Mesothelial cell of epicardium (in vitro differentiated cells): ENCODE measurements around the gene PEAR1. TPM values are rescaled to one million over a fixed set of nuclear protein-coding genes. Genes with fewer than 3 reads are reported as not detected.
"Not testable (repeated sequence)": the region's sequence is repeated elsewhere in the genome, so short reads cannot be mapped to it uniquely, and the experiment has no call there.

Experiments
- DNase-seq, 2 experiments: peaks; one replicate each; pipeline ENCODE4 v3.0.0; 2021; ENCODE audit warnings: low spot score in 2 of 2; ENCODE audit not compliant: unreplicated experiment in 2 of 2
- H3K27ac Mint-ChIP-seq: 2 replicates; pipeline ENCODE4 v1.8.0; 2021; ENCODE audit warnings: mixed read lengths
- H3K27me3 Mint-ChIP-seq: 2 replicates; pipeline ENCODE4 v1.8.0; 2021; ENCODE audit warnings: low read depth, mixed read lengths
- H3K36me3 Mint-ChIP-seq: 2 replicates; pipeline ENCODE4 v1.8.0; 2021; ENCODE audit warnings: mixed read lengths
- H3K4me1 Mint-ChIP-seq: 2 replicates; pipeline ENCODE4 v1.8.0; 2021; ENCODE audit warnings: mixed read lengths
- H3K4me3 Mint-ChIP-seq: 2 replicates; pipeline ENCODE4 v1.8.0; 2021; ENCODE audit warnings: mild to moderate bottlenecking, moderate library complexity, mixed read lengths
- H3K9me3 Mint-ChIP-seq: 2 replicates; pipeline ENCODE4 v1.8.0; 2021; ENCODE audit warnings: mixed read lengths
- CTCF ChIP-seq: fragments of 200-600 bp; sonication (generic); IDR thresholded peaks from one replicate; pipeline ENCODE4 v1.5.0; 2021; ENCODE audit warnings: antibody characterized with exemption; ENCODE audit not compliant: unreplicated experiment
- total RNA-seq: library from RNA; stranded (reverse); gene quantifications from 3 replicates; pipeline ENCODE4 v1.2.1, GENCODE V29; 2021

Gene PEAR1
- total RNA-seq, 1 donor from 2014 or later = 16.1 TPM

- H3K4me3 Mint-ChIP-seq = no peak overlapping the region
- H3K36me3 Mint-ChIP-seq = no peaks in the 10 kb centered on the region
- H3K27ac Mint-ChIP-seq = no peak overlapping the region
- TF ChIP-seq CTCF = no peak
- H3K9me3 Mint-ChIP-seq = no peaks in the 10 kb centered on the region
- peaks cover 20% of the 10 kb centered on the region for H3K4me1 Mint-ChIP-seq
- peaks cover 97% of the 10 kb centered on the region for H3K27me3 Mint-ChIP-seq
- DNase-seq = no peak
These were observed 32.7 kb downstream of the PEAR1 start for GRCh38 chr1:156926175-156926574.

- H3K36me3 Mint-ChIP-seq, H3K27ac Mint-ChIP-seq, DNase-seq, H3K4me3 Mint-ChIP-seq, H3K9me3 Mint-ChIP-seq: not testable (repeated sequence)
- H3K4me1 Mint-ChIP-seq = peaks cover 20% of the 10 kb centered on the region
- H3K27me3 Mint-ChIP-seq = peaks cover 96% of the 10 kb centered on the region
These were observed 33.2 kb downstream of the PEAR1 start for GRCh38 chr1:156926695-156927094.

GRCh38 chr1:156927215-156928042 is 33.9 kb downstream of the PEAR1 start:
- Mint-ChIP-seq H3K36me3 (no peaks in the 10 kb centered on the region), H3K27me3 (peaks cover 88% of the 10 kb centered on the region), H3K27ac (no peak overlapping the region), H3K4me1 (peaks cover 20% of the 10 kb centered on the region), H3K4me3 (peak overlapping the region; percentile 45), H3K9me3 (no peaks in the 10 kb centered on the region)
- TF ChIP-seq CTCF = peak; percentile 31
- DNase-seq = peak; percentile 68 to 80

- H3K9me3 Mint-ChIP-seq = no peaks in the 10 kb centered on the region
- peak; percentile 4 for TF ChIP-seq CTCF
- H3K4me1 Mint-ChIP-seq = peaks cover 18% of the 10 kb centered on the region
- peak overlapping the region; percentile 45 for H3K4me3 Mint-ChIP-seq
- no peaks in the 10 kb centered on the region for H3K36me3 Mint-ChIP-seq
- H3K27me3 Mint-ChIP-seq = peaks cover 82% of the 10 kb centered on the region
- no peak overlapping the region for H3K27ac Mint-ChIP-seq
- no peak for DNase-seq
These were observed 34.6 kb downstream of the PEAR1 start for GRCh38 chr1:156928043-156928602.

- Mint-ChIP-seq H3K36me3 (peaks cover 3% of the 10 kb centered on the region), H3K27ac (no peak overlapping the region), H3K27me3 (peaks cover 67% of the 10 kb centered on the region), H3K9me3 (no peaks in the 10 kb centered on the region), H3K4me3 (no peak overlapping the region), H3K4me1 (peaks cover 13% of the 10 kb centered on the region)
- no peak for DNase-seq
- no peak for TF ChIP-seq CTCF
These were observed 36.2 kb downstream of the PEAR1 start for GRCh38 chr1:156929596-156930238.

GRCh38 chr1:156930483-156930882 is 37.0 kb downstream of the PEAR1 start:
- H3K27ac Mint-ChIP-seq = no peak overlapping the region
- peaks cover 13% of the 10 kb centered on the region for H3K4me1 Mint-ChIP-seq
- no peak for TF ChIP-seq CTCF
- no peaks in the 10 kb centered on the region for H3K9me3 Mint-ChIP-seq
- peaks cover 59% of the 10 kb centered on the region for H3K27me3 Mint-ChIP-seq
- no peak for DNase-seq
- peaks cover 6% of the 10 kb centered on the region for H3K36me3 Mint-ChIP-seq
- H3K4me3 Mint-ChIP-seq = no peak overlapping the region
